Adrenal gland (tissue), 5 donors: Measurements from ENCODE around the gene IMPA2.

Experiments
- POLR2A ChIP-seq, 2 donors: fragments of 450-650 bp; IDR thresholded peaks; one replicate each; pipeline ENCODE4 v1.6.1; 2017; ENCODE audit warnings: antibody characterized with exemption in 2 of 2, mild to moderate bottlenecking in 2 of 2, moderate library complexity in 1 of 2
- TF ChIP-seq, protein P1 (sequence below), 6 experiments: fragments of 450-650 bp in 4 of 6; fragments of 200-600 bp in 2 of 6; sonication (generic) in 1 of 6; IDR thresholded peaks; 1 replicate in 5 of 6; 2 replicates in 1 of 6; pipeline versions ENCODE4 v1.5.1 to v1.8.0; 2016 to 2021; ENCODE audit warnings: antibody characterized with exemption in 6 of 6, mild to moderate bottlenecking in 2 of 6, moderate library complexity in 1 of 6
- donor health status: DM: no; HTN: no; CAD: no.

DNA sequence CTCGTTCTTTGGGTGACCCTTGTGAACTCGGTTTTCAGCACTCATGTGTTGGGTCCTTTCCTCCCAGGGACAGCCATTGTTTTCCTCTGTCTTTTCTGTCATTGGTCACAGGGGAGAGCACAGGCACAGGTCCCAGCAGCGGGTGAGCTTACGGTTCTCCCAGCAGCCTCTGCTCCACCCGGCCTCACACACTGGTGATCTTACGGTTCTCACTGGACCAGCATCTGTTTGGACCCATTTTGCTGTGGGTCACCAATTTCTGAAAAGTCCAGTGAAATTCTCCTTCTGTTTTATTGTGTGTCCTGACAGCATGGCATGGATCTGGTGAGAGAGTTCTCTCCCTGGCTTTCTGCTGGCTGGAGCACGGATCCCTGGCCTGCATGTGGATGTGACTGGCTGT is 62.5 kb downstream of the IMPA2 start:
- TF ChIP-seq, protein P1, sequence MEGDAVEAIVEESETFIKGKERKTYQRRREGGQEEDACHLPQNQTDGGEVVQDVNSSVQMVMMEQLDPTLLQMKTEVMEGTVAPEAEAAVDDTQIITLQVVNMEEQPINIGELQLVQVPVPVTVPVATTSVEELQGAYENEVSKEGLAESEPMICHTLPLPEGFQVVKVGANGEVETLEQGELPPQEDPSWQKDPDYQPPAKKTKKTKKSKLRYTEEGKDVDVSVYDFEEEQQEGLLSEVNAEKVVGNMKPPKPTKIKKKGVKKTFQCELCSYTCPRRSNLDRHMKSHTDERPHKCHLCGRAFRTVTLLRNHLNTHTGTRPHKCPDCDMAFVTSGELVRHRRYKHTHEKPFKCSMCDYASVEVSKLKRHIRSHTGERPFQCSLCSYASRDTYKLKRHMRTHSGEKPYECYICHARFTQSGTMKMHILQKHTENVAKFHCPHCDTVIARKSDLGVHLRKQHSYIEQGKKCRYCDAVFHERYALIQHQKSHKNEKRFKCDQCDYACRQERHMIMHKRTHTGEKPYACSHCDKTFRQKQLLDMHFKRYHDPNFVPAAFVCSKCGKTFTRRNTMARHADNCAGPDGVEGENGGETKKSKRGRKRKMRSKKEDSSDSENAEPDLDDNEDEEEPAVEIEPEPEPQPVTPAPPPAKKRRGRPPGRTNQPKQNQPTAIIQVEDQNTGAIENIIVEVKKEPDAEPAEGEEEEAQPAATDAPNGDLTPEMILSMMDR (IDR thresholded peaks at IDR 0.05), result no peak
- TF ChIP-seq POLR2A (IDR thresholded peaks at IDR 0.05), result no peak
